GM13977 (cell line): ENCODE measurements around the gene MGMT.

Experiments used
- DNase-seq: peaks from one replicate; pipeline ENCODE4 v3.0.0; 2012; ENCODE audit warnings: low spot score
- CTCF ChIP-seq: IDR thresholded peaks from 2 replicates; pipeline ENCODE4 v1.5.1; 2012; ENCODE audit warnings: mild to moderate bottlenecking, control low read depth; ENCODE audit not compliant: insufficient read depth; ENCODE audit errors: extremely low read depth, missing control alignments
- in situ Hi-C: fragments of 300-500 bp; cut with MboI; formaldehyde crosslinking; loops from one replicate; pipeline ENCODE4 v1.12.0; 2022; ENCODE audit warnings: low sequenced_read_pairs, low pct_unique_long_range_greater_than_20kb, mixed read lengths, inconsistent platforms; ENCODE audit not compliant: unreplicated experiment

The MGMT gene

GRCh38 chr10:129615381-129615780, 148.3 kb downstream of the MGMT start:
- no peak for TF ChIP-seq CTCF
- in situ Hi-C loops: no loop called here
- no peak for DNase-seq

DNA sequence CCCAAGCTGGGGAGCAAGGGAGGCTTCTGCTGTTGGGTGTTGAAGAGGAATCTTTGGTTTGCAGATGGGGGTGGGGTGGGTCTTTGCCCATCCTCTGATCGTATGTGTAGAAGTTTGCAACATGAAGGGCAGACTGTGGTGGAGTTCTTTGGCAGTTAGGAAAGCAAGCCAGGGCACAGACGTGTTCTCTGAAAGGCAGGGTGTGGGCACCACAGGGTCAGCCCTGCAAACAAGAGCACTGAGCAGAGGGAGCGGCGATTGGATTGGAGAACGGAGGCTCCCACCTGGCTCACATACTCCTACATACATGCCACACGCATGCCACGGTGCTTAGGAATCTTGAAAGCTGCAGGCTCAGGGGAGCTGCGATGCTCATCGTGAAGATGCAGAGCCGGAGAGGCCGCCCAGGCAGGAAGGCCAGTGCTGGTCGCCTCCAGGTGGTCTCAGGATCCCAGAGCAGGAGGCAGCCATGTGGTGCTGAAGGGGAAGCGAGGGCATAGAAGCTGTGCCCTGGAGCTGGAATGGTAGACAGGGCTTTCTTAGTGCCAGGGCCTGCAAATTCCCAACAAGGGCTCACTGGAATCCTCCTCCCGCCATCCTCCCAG, 149.0 kb downstream of the MGMT start:
- no peak for DNase-seq
- TF ChIP-seq CTCF: no peak
- in situ Hi-C loops: no loop called here

GRCh38 chr10:129617768-129618167, 150.7 kb downstream of the MGMT start:
- no peak for DNase-seq
- no peak for TF ChIP-seq CTCF
- in situ Hi-C loops: no loop called here

DNA sequence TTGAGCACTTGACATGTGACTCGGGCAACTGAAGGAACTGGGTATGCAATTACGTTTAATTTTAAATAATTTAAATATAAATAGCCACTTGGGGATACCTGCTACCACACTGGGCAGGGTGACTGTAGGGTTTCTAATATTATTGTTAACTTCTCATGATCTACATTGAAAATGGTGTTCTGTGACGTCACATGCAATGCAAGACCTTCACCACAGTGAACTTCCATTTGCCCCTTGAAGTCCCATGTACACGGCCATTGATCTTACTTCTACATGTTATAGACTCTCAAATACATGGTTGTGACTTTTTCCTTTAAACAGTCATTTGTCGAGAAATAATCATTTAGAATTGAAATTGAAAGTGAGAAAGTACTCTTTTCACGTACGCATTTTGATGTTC, 154.0 kb downstream of the MGMT start:
- no peak for TF ChIP-seq CTCF
- in situ Hi-C loops: no loop called here

DNA sequence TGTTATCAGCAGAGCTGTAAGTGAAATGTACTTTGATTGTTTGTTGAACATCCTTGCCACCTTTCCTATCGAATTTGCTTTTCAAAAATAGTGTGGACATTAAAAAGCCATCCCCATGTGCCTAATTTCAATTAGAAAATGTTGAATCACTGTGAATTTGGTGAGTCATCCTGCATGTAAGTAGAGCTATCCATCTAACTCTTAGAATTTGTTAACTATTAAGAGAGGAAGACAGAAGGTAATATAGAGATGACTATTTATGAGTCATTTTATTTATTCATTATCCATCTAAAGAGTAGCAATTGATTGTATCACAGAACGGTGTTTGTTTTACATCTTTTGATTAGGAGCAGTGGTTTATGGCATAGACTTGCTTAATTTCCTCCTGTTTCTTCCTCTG, 154.7 kb downstream of the MGMT start:
- TF ChIP-seq CTCF: no peak
- in situ Hi-C loops: no loop called here

More for the DNA sequence above, 154.0 kb downstream of the MGMT start:
- DNase-seq: no peak

DNA sequence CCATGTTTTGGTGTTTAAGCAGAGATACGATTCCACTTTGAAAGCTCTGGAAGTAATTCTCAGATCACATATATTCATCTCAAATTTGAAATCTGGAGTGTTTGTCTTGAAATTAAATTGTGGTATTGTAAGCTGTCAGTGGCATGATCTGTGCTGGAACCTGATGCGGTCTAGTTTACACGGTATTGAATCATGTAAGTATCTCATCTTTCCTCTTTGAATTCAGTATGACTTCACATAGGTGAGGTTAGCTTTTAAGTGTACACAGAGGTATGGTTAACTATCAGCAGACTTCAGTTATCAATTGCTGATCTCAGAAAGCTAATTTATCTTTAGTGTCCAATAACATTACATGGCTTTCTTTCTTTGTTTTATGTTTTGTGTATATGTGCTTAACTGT, 155.2 kb downstream of the MGMT start:
- TF ChIP-seq CTCF: no peak
- in situ Hi-C loops: no loop called here
- no peak for DNase-seq

More for the DNA sequence above, 154.7 kb downstream of the MGMT start:
- no peak for DNase-seq
